ENCODE data around the gene ST6GALNAC4.

ST6GALNAC4 gene

GRCh38 chr9:127912296-127912695, 4.5 kb downstream of the ST6GALNAC4 start:
- no peak for DNase-seq (ENCODE audit: low read depth, low spot score)

- no peak for DNase-seq (ENCODE audit: low read depth, low spot score)
Measured at GRCh38 chr9:127910613-127911205, 6.1 kb downstream of the ST6GALNAC4 start.

GRCh38 chr9:127909839-127910273, 7.0 kb downstream of the ST6GALNAC4 start:
- no peak for DNase-seq (ENCODE audit: low read depth, low spot score)

GRCh38 chr9:127908660-127908926, 8.2 kb downstream of the ST6GALNAC4 start:
- DNase-seq (ENCODE audit: low read depth, low spot score): no peak

GRCh38 chr9:127907867-127908659, 8.8 kb downstream of the ST6GALNAC4 start:
- no peak for DNase-seq (ENCODE audit: low read depth, low spot score)

GRCh38 chr9:127905788-127906191, 11.1 kb downstream of the ST6GALNAC4 start:
- DNase-seq (ENCODE audit: low read depth, low spot score): no peak

GRCh38 chr9:127905004-127905728, 11.7 kb downstream of the ST6GALNAC4 start:
- no peak for DNase-seq (ENCODE audit: low read depth, low spot score)

- no peak for DNase-seq (ENCODE audit: low read depth, low spot score)
Measured at GRCh38 chr9:127904561-127905003, 12.3 kb downstream of the ST6GALNAC4 start.

- DNase-seq (ENCODE audit: low read depth, low spot score): no peak
Measured at GRCh38 chr9:127903557-127904475, 13.0 kb downstream of the ST6GALNAC4 start.

- DNase-seq (ENCODE audit: low read depth, low spot score): no peak
Measured at GRCh38 chr9:127899128-127899943, 17.5 kb downstream of the ST6GALNAC4 start, which contains the start of gene ST6GALNAC6. Gene ST6GALNAC6, minus strand, starts transcription at chr9:127899603. Its CDS starts 1,622 bp downstream, at chr9:127897981.

GRCh38 chr9:127898433-127899127, 18.3 kb downstream of the ST6GALNAC4 start:
- DNase-seq (ENCODE audit: low read depth, low spot score): no peak

- DNase-seq (ENCODE audit: low read depth, low spot score): no peak
Measured at GRCh38 chr9:127897193-127897692, 19.6 kb downstream of the ST6GALNAC4 start.

- DNase-seq (ENCODE audit: low read depth, low spot score): no peak
Measured at GRCh38 chr9:127896395-127897192, 20.2 kb downstream of the ST6GALNAC4 start.

- DNase-seq (ENCODE audit: low read depth, low spot score): no peak
Measured at GRCh38 chr9:127895811-127896210, 21.0 kb downstream of the ST6GALNAC4 start.

- DNase-seq (ENCODE audit: low read depth, low spot score): no peak
Measured at GRCh38 chr9:127893392-127893791, 23.4 kb downstream of the ST6GALNAC4 start.

- DNase-seq (ENCODE audit: low read depth, low spot score): no peak
Measured at GRCh38 chr9:127892831-127893230, 24.0 kb downstream of the ST6GALNAC4 start.

GRCh38 chr9:127890053-127890452, 26.8 kb downstream of the ST6GALNAC4 start:
- DNase-seq (ENCODE audit: low read depth, low spot score): no peak

GRCh38 chr9:127887792-127888191, 29.0 kb downstream of the ST6GALNAC4 start:
- DNase-seq (ENCODE audit: low read depth, low spot score): no peak

- DNase-seq (ENCODE audit: low read depth, low spot score): no peak
Measured at GRCh38 chr9:127886401-127886972, 30.4 kb downstream of the ST6GALNAC4 start.
